HFFc6 (cell line): ENCODE data around the gene CYB5B. TPM values are rescaled to one million over a fixed set of nuclear protein-coding genes. Genes with fewer than 3 reads are reported as not detected.

Experiments
- DNase-seq: peaks from one replicate; pipeline ENCODE4 v3.0.0-alpha.2; 2018
- H3K27ac Mint-ChIP-seq: 2 replicates; pipeline ENCODE4 v1.8.0; 2020; ENCODE audit warnings: mild to moderate bottlenecking, mixed read lengths
- H3K27me3 Mint-ChIP-seq: 2 replicates; pipeline ENCODE4 v1.8.0; 2021; ENCODE audit warnings: mild to moderate bottlenecking, moderate library complexity, mixed read lengths; ENCODE audit not compliant: insufficient read depth
- H3K36me3 Mint-ChIP-seq: 2 replicates; pipeline ENCODE4 v1.8.0; 2021; ENCODE audit warnings: low read depth, mixed read lengths
- H3K4me1 Mint-ChIP-seq: 2 replicates; pipeline ENCODE4 v1.8.0; 2020; ENCODE audit warnings: low read depth, mixed read lengths
- H3K4me3 Mint-ChIP-seq: 2 replicates; pipeline ENCODE4 v1.8.0; 2020; ENCODE audit warnings: mild to moderate bottlenecking, moderate library complexity, mixed read lengths
- H3K9me3 Mint-ChIP-seq: 2 replicates; pipeline ENCODE4 v1.8.0; 2020; ENCODE audit warnings: mild to moderate bottlenecking, mixed read lengths
- long read RNA-seq: library from polyadenylated mRNA; unstranded; transcript quantifications from one replicate; pipeline ENCODE4 v2.0.0, GENCODE V29; 2019
- total RNA-seq, 6 experiments: library from RNA; stranded (reverse); fragmentation: NEBNext Ultra II Directional; extraction: Animal tissue kit (Norgen Biotek cat#: 25700); gene quantifications; 2 replicates in 1 of 6; 3 replicates in 5 of 6; pipeline ENCODE4 v1.2.3, GENCODE V29; 2021
- TF ChIP-seq, protein P1 (sequence below): fragments of 200-600 bp; sonication (generic); IDR thresholded peaks from 2 replicates; pipeline ENCODE4 v1.5.0; 2021; ENCODE audit warnings: antibody characterized with exemption, mild to moderate bottlenecking

The CYB5B gene, protein sequence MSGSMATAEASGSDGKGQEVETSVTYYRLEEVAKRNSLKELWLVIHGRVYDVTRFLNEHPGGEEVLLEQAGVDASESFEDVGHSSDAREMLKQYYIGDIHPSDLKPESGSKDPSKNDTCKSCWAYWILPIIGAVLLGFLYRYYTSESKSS
- total RNA-seq, result 100 to 1,000 TPM; 135 to 151 (median 140) TPM
- long read RNA-seq, full-length matches to known transcripts, result 139 of 154 reads
- long read RNA-seq, partial matches to known transcripts, result 3 of 154 reads
- long read RNA-seq, other reads (novel, unspliced or antisense), result 12 of 154 reads

DNA sequence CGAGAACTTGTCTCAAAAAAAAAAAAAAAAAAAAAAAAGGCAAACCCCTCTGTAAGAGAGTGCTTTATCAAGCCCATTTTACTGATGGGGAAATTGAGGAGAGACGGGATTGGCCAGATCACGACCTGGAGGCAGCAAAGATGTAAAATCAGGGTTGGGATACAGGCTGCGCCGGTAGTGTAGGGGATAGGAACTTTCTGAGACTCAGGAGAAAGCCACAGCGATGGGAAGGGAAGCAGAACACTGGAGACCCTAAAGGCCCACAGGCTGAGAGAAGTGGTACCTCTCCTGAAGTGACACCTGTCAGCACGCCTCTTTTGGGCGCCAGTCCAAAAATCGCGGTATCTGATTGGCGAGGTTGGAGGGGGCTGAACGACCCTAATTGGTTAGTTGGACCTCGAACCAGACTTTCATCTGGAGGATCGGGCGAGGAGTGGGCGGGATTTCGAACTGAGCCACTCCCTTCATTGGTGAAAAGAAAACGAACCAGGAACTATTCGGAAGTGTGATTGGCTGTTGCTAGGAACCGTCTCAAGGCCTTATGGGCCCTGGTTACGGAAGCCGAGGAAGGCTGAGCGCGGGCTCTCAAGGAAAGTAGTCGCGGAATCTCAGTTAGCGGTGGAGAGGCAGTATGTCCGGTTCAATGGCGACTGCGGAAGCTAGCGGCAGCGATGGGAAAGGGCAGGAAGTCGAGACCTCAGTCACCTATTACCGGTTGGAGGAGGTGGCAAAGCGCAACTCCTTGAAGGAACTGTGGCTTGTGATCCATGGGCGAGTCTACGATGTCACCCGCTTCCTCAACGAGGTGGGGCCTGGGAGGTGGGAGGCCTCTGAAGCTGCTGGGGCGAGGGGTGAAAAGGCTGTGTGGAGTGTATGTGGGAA lies at the start of gene CYB5B:
TSS of gene CYB5B (plus strand) at position 567 of the 882 bp plus-strand sequence. CDS start at position 632, 65 bp downstream.
- peaks cover 51% of the 10 kb centered on the region for H3K36me3 Mint-ChIP-seq
- peaks cover 21% of the 10 kb centered on the region for H3K4me1 Mint-ChIP-seq
- H3K27ac Mint-ChIP-seq, result peak within 1 kb of the TSS; percentile 97
- peak; percentile 97 for DNase-seq
- peak within 1 kb of the TSS; percentile 100 for H3K4me3 Mint-ChIP-seq
- TF ChIP-seq, protein P1, sequence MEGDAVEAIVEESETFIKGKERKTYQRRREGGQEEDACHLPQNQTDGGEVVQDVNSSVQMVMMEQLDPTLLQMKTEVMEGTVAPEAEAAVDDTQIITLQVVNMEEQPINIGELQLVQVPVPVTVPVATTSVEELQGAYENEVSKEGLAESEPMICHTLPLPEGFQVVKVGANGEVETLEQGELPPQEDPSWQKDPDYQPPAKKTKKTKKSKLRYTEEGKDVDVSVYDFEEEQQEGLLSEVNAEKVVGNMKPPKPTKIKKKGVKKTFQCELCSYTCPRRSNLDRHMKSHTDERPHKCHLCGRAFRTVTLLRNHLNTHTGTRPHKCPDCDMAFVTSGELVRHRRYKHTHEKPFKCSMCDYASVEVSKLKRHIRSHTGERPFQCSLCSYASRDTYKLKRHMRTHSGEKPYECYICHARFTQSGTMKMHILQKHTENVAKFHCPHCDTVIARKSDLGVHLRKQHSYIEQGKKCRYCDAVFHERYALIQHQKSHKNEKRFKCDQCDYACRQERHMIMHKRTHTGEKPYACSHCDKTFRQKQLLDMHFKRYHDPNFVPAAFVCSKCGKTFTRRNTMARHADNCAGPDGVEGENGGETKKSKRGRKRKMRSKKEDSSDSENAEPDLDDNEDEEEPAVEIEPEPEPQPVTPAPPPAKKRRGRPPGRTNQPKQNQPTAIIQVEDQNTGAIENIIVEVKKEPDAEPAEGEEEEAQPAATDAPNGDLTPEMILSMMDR, result no peak; the same call in 1 of the 2 replicates
- H3K27me3 Mint-ChIP-seq, result peaks cover 9% of the 10 kb centered on the region
- peaks cover 17% of the 10 kb centered on the region for H3K9me3 Mint-ChIP-seq

DNA sequence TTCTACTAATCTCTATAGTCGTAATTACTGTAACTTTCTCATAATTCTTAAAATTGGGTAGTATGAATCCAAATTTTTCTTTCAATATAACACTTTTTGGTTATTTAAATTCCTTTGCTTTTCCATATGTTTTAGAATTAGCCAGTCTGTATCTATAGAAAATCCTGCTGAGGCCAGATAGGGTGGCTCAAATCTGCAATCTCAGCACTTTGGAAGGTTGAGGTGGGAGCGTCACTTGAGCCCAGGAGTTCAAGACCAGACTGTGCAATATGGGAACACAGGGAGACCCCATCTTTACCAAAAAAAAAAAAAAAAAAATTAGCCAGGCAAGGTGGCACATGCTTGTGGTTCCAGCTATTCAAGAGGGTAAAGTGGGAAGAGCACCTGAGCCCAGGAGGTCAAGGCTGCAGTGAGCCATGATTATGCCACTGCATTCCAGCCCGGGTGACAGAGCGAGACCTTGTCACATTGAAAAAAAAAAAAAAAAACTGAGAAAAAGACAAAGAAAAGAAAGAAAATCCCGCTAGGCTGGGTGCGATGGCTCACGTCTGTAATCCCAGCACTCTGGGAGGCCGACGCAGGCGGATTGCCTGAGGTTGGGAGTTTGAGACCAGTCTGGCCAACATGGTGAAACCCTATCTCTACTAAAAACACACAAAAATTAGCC lies 47.9 kb upstream of the CYB5B start:
- H3K36me3 Mint-ChIP-seq, result peaks cover 16% of the 10 kb centered on the region
- H3K4me1 Mint-ChIP-seq, result peaks cover 9% of the 10 kb centered on the region
- H3K27me3 Mint-ChIP-seq, result no peaks in the 10 kb centered on the region; the same call in 1 of the 2 replicates
- H3K27ac Mint-ChIP-seq, result no peak overlapping the region
- no peaks in the 10 kb centered on the region for H3K9me3 Mint-ChIP-seq
- no peak overlapping the region for H3K4me3 Mint-ChIP-seq
- TF ChIP-seq, protein P1, result no peak
- DNase-seq, result no peak

DNA sequence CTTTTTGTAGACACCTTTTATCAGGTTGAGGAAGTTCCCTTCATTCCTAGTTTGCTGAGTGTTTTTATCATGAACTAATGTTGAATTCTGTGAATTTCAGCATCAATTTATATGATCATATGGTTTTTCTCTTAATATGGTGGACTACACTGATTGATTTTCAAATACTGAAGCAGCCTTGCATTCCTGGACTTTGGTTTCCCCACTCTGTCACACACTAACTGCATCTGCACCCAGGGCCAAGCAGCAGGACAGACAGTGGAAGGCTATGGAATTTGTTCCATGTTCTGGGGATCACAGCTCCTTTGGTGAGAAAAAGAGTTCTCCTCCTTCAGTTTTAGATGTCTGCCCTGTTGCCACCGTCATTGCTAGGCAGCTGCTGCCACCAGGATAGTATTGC lies 46.4 kb upstream of the CYB5B start:
- DNase-seq, result no peak
- no peak overlapping the region for H3K27ac Mint-ChIP-seq
- H3K4me3 Mint-ChIP-seq, result no peak overlapping the region
- TF ChIP-seq, protein P1, result no peak
- no peaks in the 10 kb centered on the region; the same call in 1 of the 2 replicates for H3K27me3 Mint-ChIP-seq
- H3K9me3 Mint-ChIP-seq, result no peaks in the 10 kb centered on the region
- peaks cover 19% of the 10 kb centered on the region for H3K4me1 Mint-ChIP-seq
- H3K36me3 Mint-ChIP-seq, result peaks cover 27% of the 10 kb centered on the region

DNA sequence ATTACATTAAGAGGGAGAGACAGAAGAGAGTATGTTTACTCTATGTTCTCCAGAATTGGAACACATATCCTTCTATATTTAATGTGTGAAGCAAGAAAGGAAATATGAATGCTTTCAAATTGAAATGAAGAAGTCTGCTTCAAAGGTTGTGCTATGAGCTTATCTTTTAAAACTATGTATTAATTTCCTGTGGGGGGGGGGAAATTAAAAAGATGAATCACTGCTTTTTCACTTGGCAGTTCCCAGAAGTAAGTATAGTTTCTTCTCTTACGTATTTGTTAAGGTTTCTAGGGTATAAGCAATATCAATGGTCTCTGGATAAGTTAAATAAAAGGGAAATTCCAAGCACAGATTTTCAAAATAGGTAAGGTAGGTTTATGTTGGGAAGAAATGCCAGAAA lies 45.7 kb upstream of the CYB5B start:
- Mint-ChIP-seq H3K4me3 (no peak overlapping the region), H3K27ac (peak overlapping the region; percentile 4; the same call in 1 of the 2 replicates), H3K4me1 (peaks cover 25% of the 10 kb centered on the region), H3K9me3 (no peaks in the 10 kb centered on the region), H3K27me3 (no peaks in the 10 kb centered on the region; the same call in 1 of the 2 replicates), H3K36me3 (peaks cover 34% of the 10 kb centered on the region)
- DNase-seq, result no peak
- TF ChIP-seq, protein P1, result no peak

DNA sequence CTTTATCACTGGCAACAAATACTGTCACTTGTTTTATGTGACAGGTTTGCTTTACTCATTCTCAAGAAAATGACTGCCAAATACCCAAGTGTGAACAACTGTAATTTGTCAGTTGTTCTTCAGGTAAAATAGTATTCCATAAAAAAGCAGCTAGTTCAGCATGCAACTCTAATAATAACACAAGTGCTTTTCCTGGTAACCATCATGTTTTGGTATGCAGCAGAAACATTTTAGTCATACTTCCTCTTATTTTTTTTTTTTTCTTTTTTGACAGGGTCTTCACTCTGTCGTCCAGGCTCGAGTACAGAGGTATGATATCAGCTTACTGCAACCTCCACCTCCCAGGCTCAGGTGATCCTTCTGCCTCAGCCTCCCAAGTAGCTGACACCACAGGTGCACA lies 43.2 kb upstream of the CYB5B start:
- Mint-ChIP-seq H3K27ac (peak overlapping the region; percentile 24; the same call in 1 of the 2 replicates), H3K27me3 (no peaks in the 10 kb centered on the region; the same call in 1 of the 2 replicates), H3K4me1 (peaks cover 43% of the 10 kb centered on the region), H3K36me3 (peaks cover 47% of the 10 kb centered on the region), H3K4me3 (no peak overlapping the region), H3K9me3 (no peaks in the 10 kb centered on the region)
- TF ChIP-seq, protein P1, result no peak
- DNase-seq, result no peak
